GM10248 (cell line): Measurements from ENCODE around the gene PCBP2.

Experiments
- CTCF ChIA-PET: fragments of 300-600 bp; sonication (Branson Sonifier 250); formaldehyde crosslinking; extraction: SDS; loops from one replicate; lab custom pipeline; 2021; ENCODE audit warnings: antibody characterized with exemption; lab: Yijun Ruan, JAX
- POLR2A ChIA-PET: fragments of 350-650 bp; sonication (Branson Sonifier 250); formaldehyde crosslinking; extraction: SDS; loops from one replicate; lab custom pipeline; 2020; ENCODE audit warnings: antibody characterized with exemption; lab: Yijun Ruan, JAX
- DNase-seq: peaks from one replicate; pipeline ENCODE4 v3.0.0; 2012; ENCODE audit errors: extremely low spot score
- CTCF ChIP-seq: IDR thresholded peaks from 2 replicates; pipeline ENCODE4 v1.5.1; 2012; ENCODE audit warnings: mild to moderate bottlenecking, low read depth; ENCODE audit errors: extremely low read depth, missing control alignments, control extremely low read depth

Gene PCBP2

GRCh38 chr12:53464685-53465418, 12.9 kb downstream of the PCBP2 start:
- POLR2A ChIA-PET = interaction anchor here (0.6 to 1.2 kb wide), 5 partner anchors 9 to 251 kb away, joined by 3 to 4 read pairs (median 3); no protein-coding TSS in a partner anchor
- no peak for TF ChIP-seq CTCF
- no peak for DNase-seq
- CTCF ChIA-PET = interaction anchor here (0.7 to 3.4 kb wide), 6 partner anchors 10 to 44 kb away, joined by 3 to 22 read pairs (median 3); no protein-coding TSS in a partner anchor

- no peak for TF ChIP-seq CTCF
- CTCF ChIA-PET = interaction anchor here (3.4 kb wide), 1 partner anchor 10 kb away, joined by 22 read pairs; no protein-coding TSS in a partner anchor
Measured at GRCh38 chr12:53465679-53466078, 13.8 kb downstream of the PCBP2 start.

GRCh38 chr12:53466640-53467039, 14.7 kb downstream of the PCBP2 start:
- TF ChIP-seq CTCF = no peak
- no peak for DNase-seq
- CTCF ChIA-PET = interaction anchor here (3.4 kb wide), 1 partner anchor 9 kb away, joined by 22 read pairs; no protein-coding TSS in a partner anchor
- POLR2A ChIA-PET = interaction anchor here (2.0 kb wide), 1 partner anchor 10 kb away, joined by 8 read pairs; no protein-coding TSS in a partner anchor

More at GRCh38 chr12:53465679-53466078, 13.8 kb downstream of the PCBP2 start:
- POLR2A ChIA-PET = no interaction called here
- no peak for DNase-seq

- no peak for DNase-seq
- ChIA-PET POLR2A (interaction anchor here (2.0 kb wide), 1 partner anchor 9 kb away, joined by 8 read pairs; no protein-coding TSS in a partner anchor), CTCF (interaction anchor here (0.9 to 1.6 kb wide), 2 partner anchors 14 to 115 kb away, joined by 3 read pairs; no protein-coding TSS in a partner anchor)
- no peak for TF ChIP-seq CTCF
Measured at GRCh38 chr12:53467082-53467481, 15.2 kb downstream of the PCBP2 start.

- TF ChIP-seq CTCF = no peak
Measured at GRCh38 chr12:53467880-53468279, 16.0 kb downstream of the PCBP2 start.

GRCh38 chr12:53468282-53468681, 16.4 kb downstream of the PCBP2 start:
- ChIA-PET POLR2A (interaction anchor here (1.0 to 2.0 kb wide), 4 partner anchors 8 to 33 kb away, joined by 3 to 8 read pairs (median 6); partner anchors contain the start of gene TARBP2), CTCF (interaction anchor here (1.1 to 1.6 kb wide), 4 partner anchors 9 to 13 kb away, joined by 3 to 4 read pairs (median 3); no protein-coding TSS in a partner anchor)
- no peak for DNase-seq
- no peak for TF ChIP-seq CTCF

More at GRCh38 chr12:53467880-53468279, 16.0 kb downstream of the PCBP2 start:
- POLR2A ChIA-PET = interaction anchor here (1.5 to 2.0 kb wide), 3 partner anchors 9 to 33 kb away, joined by 4 to 8 read pairs (median 8); partner anchors contain the start of gene TARBP2
- no peak for DNase-seq
- CTCF ChIA-PET = interaction anchor here (0.9 to 1.6 kb wide), 4 partner anchors 9 to 115 kb away, joined by 3 to 4 read pairs (median 3); no protein-coding TSS in a partner anchor
